ENCODE data around the gene C18orf63.

GRCh38 chr18:74368901-74369705, 53.5 kb downstream of the C18orf63 start:
- TF ChIP-seq CTCF (IDR thresholded peaks at IDR 0.05) (no peak), POLR2A (IDR thresholded peaks at IDR 0.05) (no peak)

Measured in upper lobe of left lung (tissue), 4 donors.